ENCODE results near the gene TTC1. TPM values are rescaled to one million over a fixed set of nuclear protein-coding genes. Genes with fewer than 3 reads are reported as not detected.
A peak's percentile ranks its signal among the peaks of the same experiment; 100 is the strongest.

TTC1 gene
- polyA plus RNA-seq, 1 donor = 45.3 TPM

- Histone ChIP-seq H3K36me3 (ENCODE audit: control insufficient read depth, insufficient read depth, low read length) (peaks cover 5% of the 10 kb centered on the region), H3K4me3 (ENCODE audit: low read length) (no peak overlapping the region), H3K27ac (ENCODE audit: low read length) (no peak overlapping the region), H3K4me1 (ENCODE audit: control insufficient read depth, insufficient read depth, low read length) (no peaks in the 10 kb centered on the region), H3K27me3 (ENCODE audit: control insufficient read depth, insufficient read depth, low read length) (no peaks in the 10 kb centered on the region), H3K9me3 (ENCODE audit: control insufficient read depth, low read depth, low read length) (no peaks in the 10 kb centered on the region)
- DNase-seq = no peak
- WGBS (ENCODE audit: insufficient coverage, low lambda C conversion rate) = 91% methylated on average over 4 of the region's 9 CpGs
These were observed 73.9 kb downstream of the TTC1 start for GRCh38 chr5:160082614-160083500.

DNA sequence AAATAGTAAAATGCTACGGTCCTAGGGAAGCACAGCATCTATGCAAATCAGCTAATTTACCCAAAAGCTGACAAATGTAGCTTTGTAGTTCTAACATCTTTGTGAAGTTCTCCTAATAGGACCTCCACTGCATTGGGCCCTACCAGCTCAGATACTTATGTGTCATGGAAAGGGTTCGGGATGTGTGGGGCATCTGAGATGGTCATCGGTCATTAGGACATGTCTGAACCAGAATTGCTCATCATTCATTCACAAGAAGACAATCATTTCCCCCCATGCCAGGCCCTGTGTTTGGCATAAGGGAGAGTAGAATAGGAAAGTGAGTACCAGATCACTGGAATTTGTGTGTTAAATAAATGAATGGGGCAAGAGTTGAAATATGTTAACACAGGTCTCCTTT, 74.6 kb downstream of the TTC1 start:
- Histone ChIP-seq H3K27ac (ENCODE audit: low read length) (no peak overlapping the region), H3K27me3 (ENCODE audit: control insufficient read depth, insufficient read depth, low read length) (no peaks in the 10 kb centered on the region), H3K4me3 (ENCODE audit: low read length) (no peak overlapping the region), H3K4me1 (ENCODE audit: control insufficient read depth, insufficient read depth, low read length) (no peaks in the 10 kb centered on the region), H3K9me3 (ENCODE audit: control insufficient read depth, low read depth, low read length) (no peaks in the 10 kb centered on the region), H3K36me3 (ENCODE audit: control insufficient read depth, insufficient read depth, low read length) (peaks cover 4% of the 10 kb centered on the region)
- 67% methylated on average over 1 of the region's 3 CpGs for WGBS (ENCODE audit: insufficient coverage, low lambda C conversion rate)
- DNase-seq = no peak

GRCh38 chr5:160084144-160084543, 75.2 kb downstream of the TTC1 start:
- Histone ChIP-seq H3K27ac (ENCODE audit: low read length) (no peak overlapping the region), H3K27me3 (ENCODE audit: control insufficient read depth, insufficient read depth, low read length) (no peaks in the 10 kb centered on the region), H3K4me1 (ENCODE audit: control insufficient read depth, insufficient read depth, low read length) (no peaks in the 10 kb centered on the region), H3K9me3 (ENCODE audit: control insufficient read depth, low read depth, low read length) (no peaks in the 10 kb centered on the region), H3K4me3 (ENCODE audit: low read length) (no peak overlapping the region), H3K36me3 (ENCODE audit: control insufficient read depth, insufficient read depth, low read length) (peaks cover 2% of the 10 kb centered on the region)
- no CpG with 5 or more reads among the region's 1 CpG for WGBS (ENCODE audit: insufficient coverage, low lambda C conversion rate)
- peak in 1 of 2 donors; percentile 70 for DNase-seq

DNA sequence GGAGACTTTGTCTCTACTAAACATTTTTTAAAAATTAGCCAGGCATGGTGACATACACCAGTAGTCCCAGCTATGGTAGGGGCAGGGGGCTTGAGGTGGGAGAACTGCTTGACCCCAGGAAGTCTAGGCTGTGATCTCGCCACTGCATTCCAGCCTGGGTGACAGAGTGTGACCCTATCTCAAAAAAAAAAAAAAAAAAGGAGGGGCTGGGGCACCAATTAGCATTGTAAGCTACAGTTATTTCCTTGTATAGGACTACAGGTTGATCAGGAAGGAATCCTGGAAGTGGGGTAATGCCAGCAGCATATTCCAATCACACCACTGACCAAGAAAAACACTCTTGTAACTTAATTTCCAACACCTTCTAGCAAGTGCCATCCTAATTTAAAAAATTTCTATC, 78.3 kb downstream of the TTC1 start:
- no peaks in the 10 kb centered on the region for H3K27me3 ChIP-seq (ENCODE audit: control insufficient read depth, insufficient read depth, low read length)
- H3K4me3 ChIP-seq (ENCODE audit: low read length) = no peak overlapping the region
- H3K27ac ChIP-seq (ENCODE audit: low read length) = no peak overlapping the region
- no peaks in the 10 kb centered on the region for H3K9me3 ChIP-seq (ENCODE audit: control insufficient read depth, low read depth, low read length)
- no CpG with 5 or more reads among the region's 1 CpG for WGBS (ENCODE audit: insufficient coverage, low lambda C conversion rate)
- no peaks in the 10 kb centered on the region for H3K4me1 ChIP-seq (ENCODE audit: control insufficient read depth, insufficient read depth, low read length)
- no peak for DNase-seq
- H3K36me3 ChIP-seq (ENCODE audit: control insufficient read depth, insufficient read depth, low read length) = peaks cover 12% of the 10 kb centered on the region

DNA sequence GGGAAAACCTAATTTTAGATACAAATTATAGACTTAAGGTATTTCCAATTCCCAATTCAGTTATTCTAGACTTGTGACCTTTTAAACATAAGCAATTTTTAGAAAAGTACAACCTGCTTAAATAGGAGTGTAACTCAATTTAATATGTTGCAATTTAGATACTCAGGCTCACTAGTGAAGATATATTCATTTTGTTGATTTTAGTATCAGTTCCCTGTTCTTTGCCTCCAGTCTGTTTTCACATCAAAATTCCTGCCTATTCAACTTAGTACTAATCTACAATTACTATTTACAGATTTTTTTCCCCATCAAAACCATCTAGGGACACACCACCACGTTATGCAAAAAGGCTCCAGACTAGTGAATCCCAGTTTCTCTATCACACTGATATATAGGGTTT, 79.9 kb downstream of the TTC1 start:
- peaks cover 28% of the 10 kb centered on the region for H3K36me3 ChIP-seq (ENCODE audit: control insufficient read depth, insufficient read depth, low read length)
- no CpG with 5 or more reads among the region's 1 CpG for WGBS (ENCODE audit: insufficient coverage, low lambda C conversion rate)

DNA sequence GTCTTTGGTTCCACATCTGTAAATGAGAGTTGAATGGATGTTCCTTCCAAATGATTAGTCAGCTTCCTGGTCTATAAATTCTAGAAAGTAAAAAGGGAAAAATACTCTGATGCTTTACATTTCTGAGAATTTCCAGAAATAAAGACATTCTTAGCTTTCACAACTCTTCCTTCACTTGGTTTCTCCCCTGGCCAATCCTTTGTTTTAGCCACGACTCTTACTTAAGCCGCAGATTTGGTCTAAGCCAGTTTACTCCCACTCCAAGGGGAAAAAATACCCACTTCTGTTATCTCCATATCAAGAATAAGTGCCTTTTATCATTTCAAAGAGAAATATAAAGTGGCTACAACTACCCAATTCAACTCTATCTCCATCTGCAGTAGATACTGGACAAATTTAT, 80.6 kb downstream of the TTC1 start:
- DNase-seq = no peak
- Histone ChIP-seq H3K27ac (ENCODE audit: low read length) (no peak overlapping the region), H3K9me3 (ENCODE audit: control insufficient read depth, low read depth, low read length) (no peaks in the 10 kb centered on the region), H3K27me3 (ENCODE audit: control insufficient read depth, insufficient read depth, low read length) (no peaks in the 10 kb centered on the region), H3K4me3 (ENCODE audit: low read length) (no peak overlapping the region), H3K4me1 (ENCODE audit: control insufficient read depth, insufficient read depth, low read length) (no peaks in the 10 kb centered on the region), H3K36me3 (ENCODE audit: control insufficient read depth, insufficient read depth, low read length) (peaks cover 29% of the 10 kb centered on the region)
- no CpG with 5 or more reads among the region's 2 CpGs for WGBS (ENCODE audit: insufficient coverage, low lambda C conversion rate)

More for the DNA sequence above, 79.9 kb downstream of the TTC1 start:
- Histone ChIP-seq H3K27me3 (ENCODE audit: control insufficient read depth, insufficient read depth, low read length) (no peaks in the 10 kb centered on the region), H3K4me1 (ENCODE audit: control insufficient read depth, insufficient read depth, low read length) (no peaks in the 10 kb centered on the region), H3K27ac (ENCODE audit: low read length) (no peak overlapping the region), H3K9me3 (ENCODE audit: control insufficient read depth, low read depth, low read length) (no peaks in the 10 kb centered on the region), H3K4me3 (ENCODE audit: low read length) (no peak overlapping the region)
- DNase-seq = no peak

- no CpG with 5 or more reads among the region's 1 CpG for WGBS (ENCODE audit: insufficient coverage, low lambda C conversion rate)
- Histone ChIP-seq H3K4me3 (ENCODE audit: low read length) (no peak overlapping the region), H3K27ac (ENCODE audit: low read length) (no peak overlapping the region), H3K27me3 (ENCODE audit: control insufficient read depth, insufficient read depth, low read length) (no peaks in the 10 kb centered on the region), H3K9me3 (ENCODE audit: control insufficient read depth, low read depth, low read length) (no peaks in the 10 kb centered on the region), H3K36me3 (ENCODE audit: control insufficient read depth, insufficient read depth, low read length) (peaks cover 29% of the 10 kb centered on the region), H3K4me1 (ENCODE audit: control insufficient read depth, insufficient read depth, low read length) (no peaks in the 10 kb centered on the region)
- DNase-seq = no peak
These were observed 81.1 kb downstream of the TTC1 start for GRCh38 chr5:160090059-160090458.

DNA sequence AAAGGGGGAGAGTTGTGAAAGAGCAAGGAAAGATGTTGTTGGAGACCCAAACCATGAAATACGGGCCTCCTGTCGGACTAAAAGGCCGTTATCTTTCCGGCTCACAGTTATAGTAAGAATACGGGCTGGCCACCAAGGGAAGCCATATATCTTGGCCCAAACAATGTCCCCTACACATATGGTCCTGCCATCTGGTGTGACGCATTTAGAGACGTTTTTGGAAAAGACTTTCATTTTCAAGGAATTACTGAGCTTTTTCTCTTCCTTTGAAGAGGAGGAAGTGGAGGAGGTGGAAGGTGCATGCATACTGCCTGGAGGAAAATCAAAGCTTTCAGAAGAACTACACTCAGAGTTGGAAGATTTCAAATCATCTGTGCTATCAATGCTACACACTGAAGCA, 83.6 kb downstream of the TTC1 start:
- peaks cover 33% of the 10 kb centered on the region for H3K36me3 ChIP-seq (ENCODE audit: control insufficient read depth, insufficient read depth, low read length)
- H3K4me1 ChIP-seq (ENCODE audit: control insufficient read depth, insufficient read depth, low read length) = no peaks in the 10 kb centered on the region
- H3K9me3 ChIP-seq (ENCODE audit: control insufficient read depth, low read depth, low read length) = no peaks in the 10 kb centered on the region
- no peaks in the 10 kb centered on the region for H3K27me3 ChIP-seq (ENCODE audit: control insufficient read depth, insufficient read depth, low read length)
- no peak overlapping the region for H3K27ac ChIP-seq (ENCODE audit: low read length)
- H3K4me3 ChIP-seq (ENCODE audit: low read length) = no peak overlapping the region
- WGBS (ENCODE audit: insufficient coverage, low lambda C conversion rate) = no CpG with 5 or more reads among the region's 7 CpGs
- DNase-seq = no peak

DNA sequence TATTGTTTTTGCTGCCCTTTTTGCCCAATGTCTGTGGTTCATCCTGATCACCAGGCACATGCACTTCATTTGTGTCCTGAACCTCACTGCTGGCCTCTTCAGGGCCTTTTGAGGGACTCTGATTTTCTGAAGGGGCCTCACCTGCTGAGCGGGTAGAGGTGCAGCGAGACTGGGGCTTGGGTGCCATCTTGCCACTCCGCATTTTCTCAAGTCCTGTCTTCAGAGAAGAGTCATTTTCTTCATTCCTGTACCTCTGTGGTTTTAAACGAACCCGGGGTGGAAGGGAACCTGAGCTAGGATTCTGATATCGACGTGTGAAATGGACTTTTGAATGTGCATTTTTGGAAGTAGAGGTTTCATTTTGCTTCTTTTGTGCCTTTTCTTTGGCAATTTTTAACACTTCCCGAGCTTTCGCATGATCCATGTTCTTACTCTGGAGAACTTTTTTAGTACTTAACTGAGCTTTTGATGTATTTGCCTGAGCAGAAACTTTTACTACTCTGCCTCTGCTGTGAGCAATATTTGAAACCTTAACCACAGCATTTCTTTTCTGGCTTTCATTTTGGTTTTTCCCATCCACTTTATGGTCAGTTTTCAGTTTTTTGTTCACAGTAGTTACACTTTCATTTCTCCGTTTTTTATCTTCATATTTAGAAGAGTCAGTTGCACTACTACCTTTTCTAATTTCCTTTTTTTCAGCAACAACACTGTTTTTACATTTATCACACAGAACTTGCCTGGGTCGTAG, 84.2 kb downstream of the TTC1 start:
- Histone ChIP-seq H3K4me3 (ENCODE audit: low read length) (no peak overlapping the region), H3K27ac (ENCODE audit: low read length) (no peak overlapping the region), H3K36me3 (ENCODE audit: control insufficient read depth, insufficient read depth, low read length) (peaks cover 33% of the 10 kb centered on the region), H3K9me3 (ENCODE audit: control insufficient read depth, low read depth, low read length) (no peaks in the 10 kb centered on the region), H3K27me3 (ENCODE audit: control insufficient read depth, insufficient read depth, low read length) (no peaks in the 10 kb centered on the region), H3K4me1 (ENCODE audit: control insufficient read depth, insufficient read depth, low read length) (no peaks in the 10 kb centered on the region)
- 93% methylated on average over 8 of the region's 11 CpGs for WGBS (ENCODE audit: insufficient coverage, low lambda C conversion rate)
- no peak for DNase-seq

GRCh38 chr5:160096178-160096577, 87.2 kb downstream of the TTC1 start:
- H3K4me1 ChIP-seq (ENCODE audit: control insufficient read depth, insufficient read depth, low read length) = no peaks in the 10 kb centered on the region
- no peak overlapping the region for H3K27ac ChIP-seq (ENCODE audit: low read length)
- no CpG with 5 or more reads among the region's 2 CpGs for WGBS (ENCODE audit: insufficient coverage, low lambda C conversion rate)
- H3K27me3 ChIP-seq (ENCODE audit: control insufficient read depth, insufficient read depth, low read length) = no peaks in the 10 kb centered on the region
- H3K9me3 ChIP-seq (ENCODE audit: control insufficient read depth, low read depth, low read length) = no peaks in the 10 kb centered on the region
- H3K4me3 ChIP-seq (ENCODE audit: low read length) = no peak overlapping the region
- DNase-seq = no peak
- peaks cover 34% of the 10 kb centered on the region for H3K36me3 ChIP-seq (ENCODE audit: control insufficient read depth, insufficient read depth, low read length)
